HUES6 (cell line): ENCODE results near the gene LAD1.

Source experiments
- H3K27ac ChIP-seq: 2 replicates; pipeline ENCODE4 v1.7.0; 2013; ENCODE audit warnings: low read depth, mild to moderate bottlenecking, low read length, inconsistent platforms
- H3K27me3 ChIP-seq: 2 replicates; pipeline ENCODE4 v1.6.1; 2013; ENCODE audit warnings: low read length; ENCODE audit not compliant: control insufficient read depth, insufficient read depth
- H3K36me3 ChIP-seq: 2 replicates; pipeline ENCODE4 v1.6.1; 2013; ENCODE audit warnings: low read length; ENCODE audit not compliant: control insufficient read depth, insufficient read depth
- H3K4me1 ChIP-seq: 2 replicates; pipeline ENCODE4 v1.6.1; 2013; ENCODE audit warnings: low read length; ENCODE audit not compliant: control insufficient read depth, insufficient read depth
- H3K4me3 ChIP-seq: 2 replicates; pipeline ENCODE4 v1.5.1; 2013; ENCODE audit warnings: low read depth, low read length
- H3K9ac ChIP-seq: one replicate; pipeline ENCODE4 v1.6.1; 2013; ENCODE audit warnings: mild to moderate bottlenecking, low read length
- H3K9me3 ChIP-seq: 2 replicates; pipeline ENCODE4 v1.6.1; 2013; ENCODE audit warnings: low read depth, low read length; ENCODE audit not compliant: control insufficient read depth, insufficient read depth

The LAD1 gene

GRCh38 chr1:201377611-201378092 is 21.5 kb downstream of the LAD1 start, which contains the start of gene TNNT2:
TSS of gene TNNT2 (minus strand) at chr1:201377680. CDS start at chr1:201373254, 4,426 bp downstream.
- H3K4me3 ChIP-seq, result peak within 1 kb of the TSS; percentile 32; the same call in 1 of the 2 replicates
- H3K27me3 ChIP-seq, result no peaks in the 10 kb centered on the region
- H3K27ac ChIP-seq, result peak within 1 kb of the TSS; percentile 66
- no peaks in the 10 kb centered on the region for H3K9me3 ChIP-seq
- H3K4me1 ChIP-seq, result peaks cover 42% of the 10 kb centered on the region
- H3K36me3 ChIP-seq, result 0 out of 2 replicates have a peak, but pooled peaks cover 3% of the 10 kb centered on the region
- H3K9ac ChIP-seq, result peak within 1 kb of the TSS; percentile 21

- no peaks in the 10 kb centered on the region for H3K9me3 ChIP-seq
- peak overlapping the region; percentile 66 for H3K27ac ChIP-seq
- peaks cover 44% of the 10 kb centered on the region for H3K4me1 ChIP-seq
- H3K27me3 ChIP-seq, result no peaks in the 10 kb centered on the region; the same call in 1 of the 2 replicates
- peak overlapping the region; percentile 21 for H3K9ac ChIP-seq
- H3K4me3 ChIP-seq, result peak overlapping the region; percentile 32; the same call in 1 of the 2 replicates
- 0 out of 2 replicates have a peak, but pooled peaks cover 3% of the 10 kb centered on the region for H3K36me3 ChIP-seq
Observed at GRCh38 chr1:201376464-201377374, 22.4 kb downstream of the LAD1 start.

- H3K9me3 ChIP-seq, result no peaks in the 10 kb centered on the region
- H3K27me3 ChIP-seq, result no peaks in the 10 kb centered on the region; the same call in 1 of the 2 replicates
- peak overlapping the region; percentile 17; the same call in 1 of the 2 replicates for H3K4me3 ChIP-seq
- H3K36me3 ChIP-seq, result no peaks in the 10 kb centered on the region
- peaks cover 45% of the 10 kb centered on the region for H3K4me1 ChIP-seq
- peak overlapping the region; percentile 66 for H3K27ac ChIP-seq
- H3K9ac ChIP-seq, result peak overlapping the region; percentile 21
Observed at GRCh38 chr1:201376107-201376463, 23.0 kb downstream of the LAD1 start.

- no peak overlapping the region for H3K9ac ChIP-seq
- H3K27me3 ChIP-seq, result no peaks in the 10 kb centered on the region; the same call in 1 of the 2 replicates
- no peak overlapping the region for H3K27ac ChIP-seq
Observed at GRCh38 chr1:201375169-201375568, 24.0 kb downstream of the LAD1 start.

GRCh38 chr1:201374364-201374763 is 24.8 kb downstream of the LAD1 start:
- Histone ChIP-seq H3K4me3 (no peak overlapping the region), H3K9ac (no peak overlapping the region), H3K27ac (no peak overlapping the region), H3K27me3 (no peaks in the 10 kb centered on the region; the same call in 1 of the 2 replicates), H3K36me3 (no peaks in the 10 kb centered on the region), H3K4me1 (peaks cover 45% of the 10 kb centered on the region), H3K9me3 (no peaks in the 10 kb centered on the region)

More at GRCh38 chr1:201375169-201375568, 24.0 kb downstream of the LAD1 start:
- no peaks in the 10 kb centered on the region for H3K36me3 ChIP-seq
- peaks cover 45% of the 10 kb centered on the region for H3K4me1 ChIP-seq
- no peak overlapping the region for H3K4me3 ChIP-seq
- H3K9me3 ChIP-seq, result no peaks in the 10 kb centered on the region

GRCh38 chr1:201371792-201372191 is 27.3 kb downstream of the LAD1 start:
- no peaks in the 10 kb centered on the region for H3K36me3 ChIP-seq
- no peak overlapping the region for H3K9ac ChIP-seq
- H3K4me3 ChIP-seq, result no peak overlapping the region
- H3K27me3 ChIP-seq, result peaks cover 3% of the 10 kb centered on the region; the same call in 1 of the 2 replicates
- no peaks in the 10 kb centered on the region for H3K9me3 ChIP-seq
- no peak overlapping the region for H3K27ac ChIP-seq
- peaks cover 32% of the 10 kb centered on the region for H3K4me1 ChIP-seq

GRCh38 chr1:201371276-201371675 is 27.8 kb downstream of the LAD1 start:
- no peak overlapping the region for H3K9ac ChIP-seq
- H3K36me3 ChIP-seq, result no peaks in the 10 kb centered on the region
- H3K27me3 ChIP-seq, result peaks cover 3% of the 10 kb centered on the region; the same call in 1 of the 2 replicates
- H3K9me3 ChIP-seq, result no peaks in the 10 kb centered on the region
- peaks cover 27% of the 10 kb centered on the region for H3K4me1 ChIP-seq
- no peak overlapping the region for H3K4me3 ChIP-seq
- H3K27ac ChIP-seq, result no peak overlapping the region

- Histone ChIP-seq H3K27ac (no peak overlapping the region), H3K4me1 (peaks cover 20% of the 10 kb centered on the region), H3K27me3 (peaks cover 3% of the 10 kb centered on the region; the same call in 1 of the 2 replicates), H3K36me3 (no peaks in the 10 kb centered on the region), H3K9me3 (no peaks in the 10 kb centered on the region), H3K4me3 (no peak overlapping the region), H3K9ac (no peak overlapping the region)
Observed at GRCh38 chr1:201370500-201370899, 28.6 kb downstream of the LAD1 start.

- no peak overlapping the region for H3K4me3 ChIP-seq
- no peaks in the 10 kb centered on the region for H3K9me3 ChIP-seq
- H3K4me1 ChIP-seq, result peaks cover 7% of the 10 kb centered on the region
- no peaks in the 10 kb centered on the region for H3K36me3 ChIP-seq
- H3K27ac ChIP-seq, result no peak overlapping the region
- no peak overlapping the region for H3K9ac ChIP-seq
- peaks cover 3% of the 10 kb centered on the region; the same call in 1 of the 2 replicates for H3K27me3 ChIP-seq
Observed at GRCh38 chr1:201369209-201369608, 29.9 kb downstream of the LAD1 start.

- Histone ChIP-seq H3K4me1 (peaks cover 8% of the 10 kb centered on the region; the same call in 1 of the 2 replicates), H3K36me3 (no peaks in the 10 kb centered on the region), H3K9ac (no peak overlapping the region), H3K27me3 (peaks cover 3% of the 10 kb centered on the region; the same call in 1 of the 2 replicates), H3K9me3 (no peaks in the 10 kb centered on the region), H3K4me3 (no peak overlapping the region), H3K27ac (no peak overlapping the region)
Observed at GRCh38 chr1:201366696-201367095, 32.4 kb downstream of the LAD1 start.

GRCh38 chr1:201365251-201365650 is 33.9 kb downstream of the LAD1 start:
- peaks cover 3% of the 10 kb centered on the region; the same call in 1 of the 2 replicates for H3K27me3 ChIP-seq
- no peak overlapping the region for H3K4me3 ChIP-seq
- no peaks in the 10 kb centered on the region for H3K36me3 ChIP-seq
- peaks cover 7% of the 10 kb centered on the region; the same call in 1 of the 2 replicates for H3K4me1 ChIP-seq
- no peak overlapping the region for H3K9ac ChIP-seq
- H3K9me3 ChIP-seq, result no peaks in the 10 kb centered on the region
- H3K27ac ChIP-seq, result no peak overlapping the region
